D721Med (cell line): Measurements from ENCODE around the gene IL17RC.
"Not testable (repeated sequence)": the region's sequence is repeated elsewhere in the genome, so short reads cannot be mapped to it uniquely, and the experiment has no call there.

Source experiments
- DNase-seq: peaks from one replicate; pipeline ENCODE4 v3.0.0; 2011; ENCODE audit warnings: low spot score; ENCODE audit not compliant: insufficient read length
- FAIRE-seq: peaks from 2 replicates; lab custom pipeline; 2011; peaks lifted over from hg19 to GRCh38; lab: Jason Lieb, UNC
- TF ChIP-seq, protein P1 (sequence below): IDR thresholded peaks from 2 replicates; pipeline ENCODE4 v1.5.1; 2012; ENCODE audit warnings: mild to moderate bottlenecking, control low read depth; ENCODE audit not compliant: insufficient read depth; ENCODE audit errors: missing control alignments

The IL17RC gene

DNA sequence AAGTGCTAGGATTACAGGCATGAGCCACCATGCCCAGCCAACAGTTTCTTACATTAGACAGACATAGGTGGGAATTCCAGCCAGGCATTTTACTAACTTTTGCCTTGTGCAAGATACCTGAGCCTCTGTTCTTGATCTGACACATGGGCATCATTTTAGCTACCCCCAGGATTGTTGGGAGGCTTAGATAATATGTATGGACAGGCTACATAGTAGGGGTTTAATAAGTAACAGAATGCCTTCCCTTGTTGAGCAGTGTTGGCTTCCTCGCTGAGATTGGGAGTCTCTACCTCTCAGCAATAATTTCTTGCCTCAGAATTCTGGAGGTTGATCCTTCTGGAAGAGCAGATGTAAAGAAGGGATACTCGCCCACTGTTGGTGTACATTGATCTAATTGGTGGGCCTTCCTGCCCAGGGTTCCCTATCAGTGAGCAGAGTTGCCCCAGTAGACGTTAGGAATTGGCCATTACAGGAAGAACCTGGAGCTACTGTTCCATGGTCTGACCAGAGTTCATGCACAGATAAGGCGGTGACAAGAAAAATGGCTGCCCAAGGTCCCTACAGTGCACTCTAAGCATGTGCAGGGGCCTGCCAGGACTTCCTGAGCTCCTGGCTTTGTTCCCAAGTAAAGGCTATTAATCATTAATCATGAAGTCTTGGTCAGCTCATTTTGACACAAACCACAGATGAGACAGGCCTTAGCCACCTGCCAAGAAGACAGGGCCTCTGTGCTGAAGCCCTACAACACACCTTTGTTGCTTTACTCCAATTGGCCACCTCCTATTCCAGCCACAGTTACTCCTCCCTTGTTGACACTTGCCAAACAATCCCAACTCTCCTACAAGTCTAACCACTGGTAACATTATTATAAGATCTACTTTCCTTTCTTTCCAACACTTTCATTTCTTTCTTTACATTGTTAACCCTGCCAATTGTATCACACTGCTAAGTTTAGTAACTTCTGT lies 19.2 kb upstream of the IL17RC start:
- FAIRE-seq: no peak

DNA sequence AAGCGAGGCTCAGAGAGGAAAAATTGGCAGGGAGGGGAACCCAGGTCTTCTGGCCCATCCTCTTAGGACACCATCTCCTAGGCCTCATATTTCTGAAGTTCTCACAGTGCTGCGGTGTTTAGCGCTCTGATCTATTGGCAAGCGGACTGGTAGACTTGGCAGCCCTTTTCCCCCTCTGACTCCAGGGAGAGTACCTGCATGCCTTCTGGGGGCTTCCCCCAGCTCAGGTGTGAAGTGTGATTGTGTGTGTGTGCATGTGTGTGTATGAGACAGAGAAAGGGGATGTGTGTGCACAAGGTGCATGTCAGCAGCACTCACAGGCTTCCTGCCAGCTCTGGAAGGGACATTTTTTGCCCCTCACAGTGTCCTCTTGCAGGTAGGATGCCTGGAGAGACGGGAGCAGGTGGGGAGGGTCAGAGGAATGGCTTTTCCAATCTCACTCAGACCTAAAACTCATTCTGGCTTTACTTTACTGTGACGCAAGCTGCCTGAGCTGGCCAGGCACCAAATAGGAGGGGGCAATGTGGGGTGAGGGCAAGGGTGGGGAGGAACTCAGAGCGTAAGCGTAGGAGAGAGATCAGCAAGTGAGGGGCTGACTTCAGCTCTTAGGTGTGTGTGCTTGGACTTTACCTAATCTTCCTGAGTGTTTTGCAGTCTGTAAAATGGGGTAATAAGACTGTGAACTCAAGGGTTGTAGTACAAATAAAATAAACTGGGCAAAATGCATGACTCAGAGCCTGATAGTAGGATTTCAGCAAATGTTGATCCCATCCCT lies 18.2 kb upstream of the IL17RC start:
- DNase-seq (no peak), FAIRE-seq (no peak)
- TF ChIP-seq, protein P1, sequence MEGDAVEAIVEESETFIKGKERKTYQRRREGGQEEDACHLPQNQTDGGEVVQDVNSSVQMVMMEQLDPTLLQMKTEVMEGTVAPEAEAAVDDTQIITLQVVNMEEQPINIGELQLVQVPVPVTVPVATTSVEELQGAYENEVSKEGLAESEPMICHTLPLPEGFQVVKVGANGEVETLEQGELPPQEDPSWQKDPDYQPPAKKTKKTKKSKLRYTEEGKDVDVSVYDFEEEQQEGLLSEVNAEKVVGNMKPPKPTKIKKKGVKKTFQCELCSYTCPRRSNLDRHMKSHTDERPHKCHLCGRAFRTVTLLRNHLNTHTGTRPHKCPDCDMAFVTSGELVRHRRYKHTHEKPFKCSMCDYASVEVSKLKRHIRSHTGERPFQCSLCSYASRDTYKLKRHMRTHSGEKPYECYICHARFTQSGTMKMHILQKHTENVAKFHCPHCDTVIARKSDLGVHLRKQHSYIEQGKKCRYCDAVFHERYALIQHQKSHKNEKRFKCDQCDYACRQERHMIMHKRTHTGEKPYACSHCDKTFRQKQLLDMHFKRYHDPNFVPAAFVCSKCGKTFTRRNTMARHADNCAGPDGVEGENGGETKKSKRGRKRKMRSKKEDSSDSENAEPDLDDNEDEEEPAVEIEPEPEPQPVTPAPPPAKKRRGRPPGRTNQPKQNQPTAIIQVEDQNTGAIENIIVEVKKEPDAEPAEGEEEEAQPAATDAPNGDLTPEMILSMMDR: no peak

More for the DNA sequence above, 19.2 kb upstream of the IL17RC start:
- TF ChIP-seq, protein P1: no peak
- DNase-seq: no peak

DNA sequence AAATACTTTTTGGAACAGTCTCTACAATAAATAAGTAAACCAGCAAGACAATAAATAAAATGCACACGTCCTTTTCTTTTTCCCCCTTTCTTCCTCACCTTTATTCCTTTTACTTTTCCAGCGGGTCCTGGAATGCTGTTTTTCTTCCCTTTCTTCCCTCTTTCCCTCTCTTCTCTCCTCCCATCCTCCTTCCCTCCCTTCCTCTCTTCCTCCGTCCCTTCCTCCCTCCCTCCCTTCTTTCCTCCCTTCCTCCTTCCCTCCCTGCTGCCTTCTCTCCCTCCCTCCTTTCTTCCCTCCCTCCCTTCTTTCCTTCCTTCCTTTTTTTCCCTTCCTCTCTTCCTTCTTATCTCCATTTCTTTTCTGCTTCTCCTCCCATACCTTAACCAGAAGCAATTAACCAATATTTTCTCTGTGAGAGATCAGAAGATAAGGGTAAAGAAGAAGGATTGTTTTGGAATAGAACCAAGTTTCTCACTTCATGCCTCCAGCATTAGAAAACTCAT lies 17.6 kb upstream of the IL17RC start:
- TF ChIP-seq, protein P1: no peak
- FAIRE-seq: no peak

DNA sequence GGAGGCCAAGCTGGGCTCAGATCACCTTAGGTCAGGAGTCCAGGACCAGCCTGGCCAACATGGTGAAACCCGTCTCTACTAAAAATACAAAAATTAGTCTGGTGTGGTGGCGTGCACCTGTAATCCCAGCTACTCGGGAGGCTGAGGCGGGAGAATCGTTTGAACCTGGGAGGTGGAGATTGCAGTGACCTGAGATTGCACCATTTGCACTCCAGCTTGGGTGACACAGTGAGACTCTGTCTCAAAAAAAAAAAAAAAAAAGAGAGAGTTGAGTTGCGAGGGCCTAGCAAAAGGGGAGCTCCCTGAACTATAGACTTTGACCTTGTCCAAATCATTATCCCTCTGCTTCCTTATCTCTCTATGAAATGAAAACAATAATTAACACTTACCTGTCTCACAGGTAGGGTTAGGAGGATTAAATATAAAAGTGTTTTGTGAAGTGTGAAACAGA lies 15.9 kb upstream of the IL17RC start:
- not testable (repeated sequence) for FAIRE-seq

More for the DNA sequence above, 17.6 kb upstream of the IL17RC start:
- DNase-seq: no peak

DNA sequence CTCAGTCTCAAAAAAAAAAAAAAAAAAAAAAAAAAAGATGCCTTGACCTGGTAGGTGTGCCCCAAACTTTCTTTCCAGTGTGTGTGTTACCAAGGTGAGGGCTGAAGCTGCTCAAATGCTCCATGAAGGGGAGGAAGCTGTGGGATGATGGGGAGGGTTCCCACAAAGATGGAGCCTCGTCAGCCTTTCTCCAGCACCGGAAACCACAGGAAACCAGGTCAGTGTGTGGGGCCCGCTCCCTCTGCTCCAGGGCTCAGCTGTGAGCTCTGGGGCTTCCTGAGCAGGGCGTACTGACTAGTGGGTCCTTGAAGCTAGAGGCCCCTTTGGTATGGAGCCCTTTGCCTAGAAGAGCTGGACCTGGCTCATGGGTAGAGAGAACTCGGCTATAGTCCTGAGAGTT lies 14.9 kb upstream of the IL17RC start:
- FAIRE-seq (no peak), DNase-seq (no peak)
- TF ChIP-seq, protein P1: no peak

More for the DNA sequence above, 15.9 kb upstream of the IL17RC start:
- DNase-seq: not testable (repeated sequence)

DNA sequence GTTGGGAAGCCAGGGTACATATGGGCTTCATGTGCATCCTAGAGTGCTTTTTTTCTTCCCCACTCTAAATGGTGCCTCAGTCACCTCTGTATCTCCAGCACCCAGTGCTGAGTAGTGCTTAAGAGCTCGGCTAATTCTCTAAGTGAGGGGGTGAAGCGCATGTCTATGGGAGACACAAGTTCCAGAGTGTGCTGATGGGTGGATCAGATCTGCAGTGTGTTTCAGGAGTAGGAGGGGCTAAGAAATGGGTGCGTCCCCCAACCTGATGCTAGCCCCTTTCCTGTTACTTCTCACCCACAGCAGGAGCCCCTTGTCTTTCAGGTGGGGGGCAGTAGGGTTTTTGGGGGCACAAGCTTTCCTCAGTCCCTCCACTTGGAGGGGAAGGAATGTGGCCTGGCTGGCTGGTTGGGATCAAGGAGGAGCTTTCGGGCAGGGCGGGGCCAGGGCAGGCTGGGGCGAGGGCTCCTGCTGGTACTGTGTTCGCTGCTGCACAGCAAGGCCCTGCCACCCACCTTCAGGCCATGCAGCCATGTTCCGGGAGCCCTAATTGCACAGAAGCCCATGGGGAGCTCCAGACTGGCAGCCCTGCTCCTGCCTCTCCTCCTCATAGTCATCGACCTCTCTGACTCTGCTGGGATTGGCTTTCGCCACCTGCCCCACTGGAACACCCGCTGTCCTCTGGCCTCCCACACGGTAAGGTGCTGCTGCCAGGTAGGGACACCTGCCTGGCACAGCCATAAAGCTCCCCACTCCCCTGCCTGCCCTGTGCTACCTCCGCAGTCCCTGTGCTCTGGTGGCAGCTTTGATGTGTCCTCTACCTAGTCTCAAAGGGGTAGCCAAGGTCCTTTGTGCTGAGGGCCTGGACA lies 14.3 kb upstream of the IL17RC start, which contains the start of gene IL17RE:
Gene IL17RE (plus strand): TSS at position 477 of the 866 bp plus-strand sequence. CDS start 85 bp downstream, at position 562.
- DNase-seq (no peak), FAIRE-seq (no peak)
- TF ChIP-seq, protein P1: no peak
